MG63 (cell line): ENCODE measurements around the gene NOLC1. TPM values are rescaled to one million over a fixed set of nuclear protein-coding genes. Genes with fewer than 3 reads are reported as not detected.

Experiments used
- DNase-seq: peaks from one replicate; pipeline ENCODE4 v3.0.0-alpha.2; 2020
- H3K27me3 ChIP-seq: fragments of 250-450 bp; sonication (Bioruptor Pico); 2 replicates; pipeline ENCODE4 v1.5.1; 2020; ENCODE audit warnings: mild to moderate bottlenecking, moderate library complexity
- H3K36me3 ChIP-seq: fragments of 250-450 bp; sonication (Bioruptor Pico); 2 replicates; pipeline ENCODE4 v1.5.1; 2020; ENCODE audit warnings: mild to moderate bottlenecking, moderate library complexity
- H3K4me3 ChIP-seq: fragments of 250-450 bp; sonication (Bioruptor Pico); 2 replicates; pipeline ENCODE4 v1.5.1; 2020; ENCODE audit warnings: mild to moderate bottlenecking, moderate library complexity
- H3K9me3 ChIP-seq: fragments of 250-450 bp; sonication (Bioruptor Pico); 2 replicates; pipeline ENCODE4 v1.5.1; 2020; ENCODE audit warnings: mild to moderate bottlenecking, moderate library complexity
- total RNA-seq: library from RNA; depleted of rRNA; stranded (reverse); fragments of >200 nt; shearing (Covaris generic); gene quantifications from 2 replicates; pipeline ENCODE4 v1.2.3, GENCODE V29; 2014; ENCODE audit warnings: low replicate concordance; rRNA removed

Gene NOLC1
- 120 and 134 TPM in 2 replicates for total RNA-seq

GRCh38 chr10:102151774-102152544 lies at the start of gene NOLC1:
Gene NOLC1, plus strand, starts transcription at chr10:102152389. Its CDS starts 22 bp downstream, at chr10:102152411.
- Histone ChIP-seq H3K27me3 (no peaks in the 10 kb centered on the region), H3K9me3 (no peaks in the 10 kb centered on the region), H3K36me3 (peaks cover 78% of the 10 kb centered on the region), H3K4me3 (peak within 1 kb of the TSS; percentile 98)
- peak; percentile 98 for DNase-seq

GRCh38 chr10:102102421-102102820 lies 49.8 kb upstream of the NOLC1 start:
- DNase-seq: no peak
- Histone ChIP-seq H3K27me3 (no peaks in the 10 kb centered on the region), H3K36me3 (no peaks in the 10 kb centered on the region), H3K9me3 (no peaks in the 10 kb centered on the region), H3K4me3 (no peak overlapping the region)

- DNase-seq: no peak
- H3K27me3 ChIP-seq: no peaks in the 10 kb centered on the region
- no peaks in the 10 kb centered on the region for H3K9me3 ChIP-seq
- peaks cover 25% of the 10 kb centered on the region for H3K36me3 ChIP-seq
- no peak overlapping the region for H3K4me3 ChIP-seq
Measured at GRCh38 chr10:102106998-102107397, 45.2 kb upstream of the NOLC1 start.

GRCh38 chr10:102109166-102110116 lies 42.7 kb upstream of the NOLC1 start:
- peaks cover 25% of the 10 kb centered on the region for H3K36me3 ChIP-seq
- DNase-seq: no peak
- H3K27me3 ChIP-seq: no peaks in the 10 kb centered on the region
- H3K9me3 ChIP-seq: no peaks in the 10 kb centered on the region
- no peak overlapping the region for H3K4me3 ChIP-seq

- Histone ChIP-seq H3K36me3 (peaks cover 25% of the 10 kb centered on the region), H3K27me3 (no peaks in the 10 kb centered on the region), H3K9me3 (no peaks in the 10 kb centered on the region), H3K4me3 (no peak overlapping the region)
- DNase-seq: no peak
Measured at GRCh38 chr10:102111276-102111675, 40.9 kb upstream of the NOLC1 start.

GRCh38 chr10:102112210-102112817 lies 39.9 kb upstream of the NOLC1 start:
- H3K9me3 ChIP-seq: no peaks in the 10 kb centered on the region
- H3K4me3 ChIP-seq: no peak overlapping the region
- H3K27me3 ChIP-seq: no peaks in the 10 kb centered on the region
- peaks cover 25% of the 10 kb centered on the region for H3K36me3 ChIP-seq
- DNase-seq: no peak

GRCh38 chr10:102113261-102113955 lies 38.8 kb upstream of the NOLC1 start:
- no peak for DNase-seq
- peak overlapping the region; percentile 67 for H3K4me3 ChIP-seq

GRCh38 chr10:102113956-102114857 lies 38.0 kb upstream of the NOLC1 start:
- H3K36me3 ChIP-seq: peaks cover 22% of the 10 kb centered on the region
- no peaks in the 10 kb centered on the region for H3K9me3 ChIP-seq
- no peaks in the 10 kb centered on the region for H3K27me3 ChIP-seq
- H3K4me3 ChIP-seq: peak overlapping the region; percentile 67
- peak; percentile 29 for DNase-seq

More at GRCh38 chr10:102113261-102113955, 38.8 kb upstream of the NOLC1 start:
- Histone ChIP-seq H3K27me3 (no peaks in the 10 kb centered on the region), H3K36me3 (peaks cover 23% of the 10 kb centered on the region), H3K9me3 (no peaks in the 10 kb centered on the region)

- Histone ChIP-seq H3K9me3 (no peaks in the 10 kb centered on the region), H3K4me3 (peak overlapping the region; percentile 67), H3K36me3 (peaks cover 15% of the 10 kb centered on the region), H3K27me3 (no peaks in the 10 kb centered on the region)
- DNase-seq: peak; percentile 88
Measured at GRCh38 chr10:102114861-102115618, 37.1 kb upstream of the NOLC1 start.

- H3K4me3 ChIP-seq: no peak overlapping the region
- DNase-seq: no peak
- H3K9me3 ChIP-seq: no peaks in the 10 kb centered on the region
Measured at GRCh38 chr10:102115775-102116174, 36.4 kb upstream of the NOLC1 start.

GRCh38 chr10:102116656-102117055 lies 35.5 kb upstream of the NOLC1 start:
- Histone ChIP-seq H3K36me3 (no peaks in the 10 kb centered on the region; the same call in 1 of the 2 replicates), H3K27me3 (no peaks in the 10 kb centered on the region), H3K9me3 (no peaks in the 10 kb centered on the region), H3K4me3 (no peak overlapping the region)
- DNase-seq: no peak

More at GRCh38 chr10:102115775-102116174, 36.4 kb upstream of the NOLC1 start:
- peaks cover 7% of the 10 kb centered on the region for H3K36me3 ChIP-seq
- no peaks in the 10 kb centered on the region for H3K27me3 ChIP-seq

GRCh38 chr10:102117391-102118159 lies 34.6 kb upstream of the NOLC1 start:
- DNase-seq: peak; percentile 71
- Histone ChIP-seq H3K9me3 (no peaks in the 10 kb centered on the region), H3K36me3 (no peaks in the 10 kb centered on the region), H3K27me3 (no peaks in the 10 kb centered on the region), H3K4me3 (no peak overlapping the region; the same call in 1 of the 2 replicates)

GRCh38 chr10:102118867-102119266 lies 33.3 kb upstream of the NOLC1 start:
- Histone ChIP-seq H3K36me3 (no peaks in the 10 kb centered on the region), H3K9me3 (no peaks in the 10 kb centered on the region), H3K27me3 (no peaks in the 10 kb centered on the region), H3K4me3 (peak overlapping the region; percentile 73)
- peak; percentile 24 for DNase-seq
